LHCN-M2 (cell line): ENCODE results near the gene ALG13. TPM values are rescaled to one million over a fixed set of nuclear protein-coding genes. Genes with fewer than 3 reads are reported as not detected.
A peak's percentile ranks its signal among the peaks of the same experiment; 100 is the strongest.
"Not testable (repeated sequence)": the region's sequence is repeated elsewhere in the genome, so short reads cannot be mapped to it uniquely, and the experiment has no call there.

Experiments used
- DNase-seq: peaks from one replicate; pipeline ENCODE4 v3.0.0-alpha.2; 2012; ENCODE audit warnings: low read depth
- polyA plus RNA-seq: library from polyadenylated mRNA; unstranded; fragments of >200 nt; gene quantifications from one replicate; pipeline ENCODE4 v1.2.1, GENCODE V29; 2012; ENCODE audit warnings: missing spikeins
- total RNA-seq: library from RNA; depleted of rRNA; stranded (reverse); fragments of >200 nt; gene quantifications from 2 replicates; pipeline ENCODE4 v1.2.3, GENCODE V29; 2014; rRNA removed

ALG13 gene
- 32.5 and 49.4 TPM in 2 replicates for total RNA-seq
- 19.4 TPM for polyA plus RNA-seq

DNA sequence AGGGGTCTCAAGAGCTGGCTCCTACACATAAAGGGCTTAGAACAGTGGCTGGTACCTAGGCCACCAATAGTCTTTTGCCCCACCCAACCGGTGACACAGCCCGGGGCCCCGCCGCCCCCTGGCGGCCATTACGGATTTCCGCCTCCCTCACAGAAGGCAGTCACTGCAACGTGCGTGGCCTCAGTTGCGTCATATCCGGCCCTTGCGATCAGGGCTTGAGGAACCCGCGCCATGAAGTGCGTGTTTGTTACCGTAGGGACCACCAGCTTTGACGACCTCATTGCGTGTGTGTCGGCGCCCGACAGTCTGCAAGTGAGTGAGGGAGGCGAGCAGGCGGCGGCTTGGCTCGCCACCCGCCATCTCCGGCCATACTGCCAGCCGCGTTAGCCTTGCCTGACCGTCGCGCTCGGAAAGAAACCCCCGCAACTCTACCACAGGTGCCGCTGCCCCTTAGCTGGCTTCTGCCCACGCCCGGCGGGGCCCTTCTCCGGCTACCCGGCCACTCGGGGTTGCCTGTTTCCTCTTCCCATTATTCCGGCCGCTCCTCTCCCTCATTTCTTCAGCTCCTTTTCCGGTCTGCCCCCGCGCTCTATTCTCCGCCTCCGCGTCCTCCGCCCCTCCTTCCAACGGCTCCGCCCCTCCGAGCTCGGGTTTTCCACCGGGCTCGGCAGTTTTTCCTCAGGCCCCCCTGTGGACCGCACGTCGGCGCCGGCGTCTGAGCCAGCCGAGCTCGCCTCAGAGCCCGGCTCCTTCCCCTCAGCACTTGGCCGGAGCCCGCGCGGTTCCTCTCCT, at the start of gene ALG13:
Gene ALG13, plus strand, starts transcription at position 183 of the 792 bp plus-strand sequence. Its CDS starts 49 bp downstream, at position 232.
- peak; percentile 84 for DNase-seq

DNA sequence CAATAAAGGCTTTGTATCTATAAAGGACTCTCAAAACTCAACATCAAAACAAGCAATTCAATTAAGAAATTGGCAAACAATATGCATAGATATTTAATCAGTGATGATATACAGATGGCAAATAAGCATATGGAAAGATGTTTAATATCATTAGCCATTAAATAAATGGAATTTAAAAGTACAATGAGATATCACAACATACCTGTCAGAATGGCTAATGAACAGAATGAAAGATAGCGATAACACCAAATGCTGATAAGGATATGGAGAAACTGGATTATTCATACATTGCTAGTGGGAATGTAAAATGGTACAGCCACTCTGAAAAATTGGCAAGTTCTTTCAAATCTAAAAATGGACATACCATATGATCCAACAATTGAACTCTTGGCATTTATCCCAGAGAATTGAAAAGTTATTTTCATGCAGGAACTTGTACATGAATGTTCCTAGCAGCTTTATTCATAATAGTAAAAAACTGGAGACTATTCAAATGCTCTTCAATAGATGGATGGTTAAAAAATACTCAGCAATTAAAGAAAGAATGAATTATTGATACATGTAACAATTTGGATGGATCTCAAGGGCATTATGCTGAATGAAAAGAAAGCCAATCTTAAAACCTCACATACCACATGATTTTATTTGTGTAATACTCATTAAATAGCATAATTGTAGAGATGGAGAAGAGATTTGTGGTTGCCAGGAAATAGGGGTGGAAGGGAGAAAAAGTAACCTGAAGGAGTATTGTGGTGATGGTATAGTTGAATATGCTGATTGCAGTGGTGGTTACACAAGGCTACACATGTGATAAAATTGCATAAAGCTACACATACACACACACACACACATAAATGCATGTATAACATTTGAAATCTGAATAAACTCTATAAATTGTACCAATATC, 45.9 kb upstream of the ALG13 start:
- DNase-seq = no peak

GRCh38 chrX:111641969-111642368, 39.0 kb upstream of the ALG13 start:
- no peak for DNase-seq

DNA sequence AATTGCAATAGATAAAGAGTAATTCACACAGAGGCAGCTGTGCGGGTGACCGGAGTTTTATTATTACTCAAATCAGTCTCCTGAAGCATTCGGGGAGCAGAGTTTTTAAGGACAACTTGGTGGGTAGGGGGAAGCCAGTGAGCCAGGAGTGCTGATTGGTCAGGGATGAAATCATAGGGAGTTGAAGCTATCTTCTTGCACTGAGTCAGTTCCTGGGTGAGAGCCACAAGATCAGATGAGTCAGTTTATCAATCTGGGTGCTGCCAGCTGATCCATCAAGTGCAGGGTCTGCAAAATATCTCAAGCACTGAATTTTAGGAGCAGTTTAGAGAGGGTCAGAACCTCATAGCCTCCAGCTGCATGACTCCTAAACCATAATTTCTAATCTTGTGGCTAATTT, 35.8 kb upstream of the ALG13 start:
- not testable (repeated sequence) for DNase-seq

GRCh38 chrX:111645607-111646006, 35.4 kb upstream of the ALG13 start:
- DNase-seq = no peak

DNA sequence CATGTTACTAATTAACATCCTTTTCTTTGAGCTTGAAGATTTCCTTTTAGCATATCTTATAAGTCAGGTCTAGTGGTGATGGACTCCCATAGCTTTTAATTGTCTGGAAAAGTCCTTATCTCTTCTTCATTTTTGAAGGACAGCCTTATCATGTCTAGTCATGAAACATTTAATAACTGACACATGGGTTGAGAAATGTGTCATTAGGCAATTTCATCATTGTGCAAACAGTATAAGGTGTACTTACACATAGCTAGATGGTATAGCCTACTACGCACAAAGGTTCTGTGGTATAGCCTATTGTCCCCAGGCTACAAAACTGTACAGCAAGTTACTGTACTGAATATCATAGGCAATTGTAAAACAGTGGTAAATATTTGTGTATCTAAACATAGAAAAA, 34.5 kb upstream of the ALG13 start:
- no peak for DNase-seq

DNA sequence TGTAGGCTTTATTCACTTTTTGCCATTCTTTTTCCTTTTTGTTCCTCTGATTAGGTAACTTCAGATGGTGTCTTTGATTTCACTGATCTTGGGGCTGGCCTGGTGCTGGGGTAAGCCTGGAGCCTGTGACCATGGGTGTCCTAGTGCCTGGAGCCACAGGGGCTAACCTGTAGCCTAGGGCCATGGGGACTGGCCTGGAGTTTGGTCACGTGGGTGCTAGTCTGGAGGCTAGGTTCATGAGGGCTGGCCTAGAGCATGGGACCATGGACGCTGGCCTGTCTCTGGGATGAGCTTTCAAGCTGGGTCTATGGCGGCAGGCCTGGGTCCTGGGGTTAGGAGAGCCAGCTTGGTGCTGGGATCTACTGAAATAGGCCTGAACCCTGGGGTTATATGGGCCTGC, 32.2 kb upstream of the ALG13 start:
- DNase-seq = no peak

DNA sequence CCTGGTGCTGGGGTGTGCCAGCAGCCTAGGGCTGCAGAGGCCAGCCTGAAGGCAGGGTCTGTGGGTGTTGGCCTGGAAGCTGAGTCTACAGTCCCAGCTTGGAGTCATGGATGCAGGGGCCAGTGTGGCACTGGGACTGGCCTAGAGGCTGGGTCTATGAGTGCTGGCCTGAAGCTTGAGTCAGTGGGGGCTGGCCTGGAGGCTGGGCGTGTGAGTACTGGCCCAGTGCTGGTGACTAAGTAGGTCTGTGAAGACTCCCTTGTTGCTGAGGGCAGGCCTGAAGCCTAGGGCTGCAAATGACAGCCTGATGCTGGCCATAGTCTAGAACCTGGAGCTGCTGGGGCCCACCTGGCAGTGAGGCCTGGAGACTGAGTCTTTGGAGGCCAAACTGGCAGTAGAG, 31.3 kb upstream of the ALG13 start:
- DNase-seq = no peak

DNA sequence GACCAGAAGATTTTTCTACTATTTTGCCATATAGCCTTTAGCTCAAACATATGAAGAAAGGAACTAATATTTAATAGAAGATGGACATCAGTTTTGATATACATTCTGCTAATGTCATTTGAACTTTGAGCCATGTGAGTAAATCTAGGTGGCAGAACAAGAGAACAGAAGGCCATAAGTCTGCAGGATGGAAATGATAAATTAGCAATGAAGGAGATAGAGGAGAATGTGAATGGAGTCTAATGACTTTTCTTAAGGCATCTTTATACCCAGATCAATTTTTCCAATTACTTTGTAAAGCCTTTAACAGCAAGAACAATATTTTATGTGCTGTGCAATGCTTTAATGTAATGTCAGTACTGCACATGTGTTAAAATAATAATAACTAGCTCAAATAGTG, 30.1 kb upstream of the ALG13 start:
- DNase-seq = no peak

GRCh38 chrX:111652719-111653118, 28.3 kb upstream of the ALG13 start:
- no peak for DNase-seq

DNA sequence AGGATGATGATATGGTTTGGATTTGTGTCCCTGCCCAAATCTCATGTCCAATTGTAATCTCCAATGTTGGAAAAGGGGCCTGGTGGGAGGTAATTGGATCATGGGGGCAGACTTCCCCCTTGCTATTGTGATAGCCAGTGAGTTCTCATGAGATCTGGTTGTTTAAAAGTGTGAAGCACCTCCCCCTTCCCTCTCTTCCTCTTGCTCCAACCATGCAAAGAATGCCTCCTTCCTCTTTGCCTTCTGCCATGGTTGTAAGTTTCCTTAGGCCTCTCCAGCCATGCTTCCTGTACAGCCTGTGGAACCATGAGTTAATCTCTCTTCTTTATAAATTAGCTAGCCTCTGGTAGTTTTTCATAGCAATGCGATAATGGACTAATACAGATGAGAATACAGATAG, 19.7 kb upstream of the ALG13 start:
- no peak for DNase-seq

DNA sequence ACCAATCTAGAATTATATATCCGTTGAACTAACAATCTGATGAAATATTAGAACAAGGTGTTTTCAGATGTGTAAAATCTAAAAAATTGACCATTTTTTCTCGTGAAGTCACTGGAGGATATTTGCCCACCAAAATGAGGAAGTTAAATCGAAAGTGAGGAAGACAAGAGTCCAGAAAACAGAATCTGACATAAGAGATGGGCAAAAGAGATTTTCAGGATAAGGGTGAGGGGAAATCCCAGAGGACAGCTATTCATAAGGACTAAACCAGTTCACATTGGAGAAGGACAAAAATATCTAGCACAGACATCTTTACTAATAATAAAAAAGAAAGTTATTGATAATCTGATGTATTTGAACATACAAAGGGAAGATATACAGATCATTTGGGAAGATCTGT, 18.7 kb upstream of the ALG13 start:
- DNase-seq = no peak

GRCh38 chrX:111671668-111672067, 9.3 kb upstream of the ALG13 start:
- DNase-seq = no peak

- no peak for DNase-seq
These were observed 6.3 kb downstream of the ALG13 start for GRCh38 chrX:111687305-111687704.

DNA sequence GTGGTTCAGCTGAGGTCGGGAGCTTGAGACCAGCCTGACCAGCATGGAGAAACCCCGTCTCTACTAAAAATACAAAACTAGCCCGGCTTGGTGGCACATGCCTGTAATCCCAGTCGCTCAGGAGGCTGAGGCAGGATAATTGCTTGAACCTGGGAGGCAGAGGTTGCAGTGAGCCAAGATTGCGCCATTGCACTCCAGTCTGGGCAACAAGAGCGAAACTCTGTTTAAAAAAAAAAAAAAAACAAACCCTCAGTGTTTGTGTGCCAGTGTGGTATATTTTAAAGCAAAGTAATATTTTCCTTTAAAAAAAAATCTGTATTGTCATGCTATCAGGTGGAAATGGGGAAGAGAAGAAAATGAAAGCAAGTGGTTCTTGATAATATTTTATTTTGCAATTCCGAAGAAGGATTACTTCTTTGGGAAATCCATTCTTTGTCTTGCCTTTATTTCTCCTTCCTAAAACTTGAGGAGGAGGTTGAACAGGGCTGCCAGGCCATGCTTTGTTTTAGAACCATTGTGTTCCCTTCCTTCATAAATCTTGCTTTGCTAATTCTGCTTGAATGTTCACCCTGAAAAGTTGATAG, 14.4 kb downstream of the ALG13 start:
- DNase-seq = no peak

- DNase-seq = no peak
These were observed 38.6 kb downstream of the ALG13 start for GRCh38 chrX:111719426-111720210.

- DNase-seq = peak; percentile 11
These were observed 47.1 kb downstream of the ALG13 start for GRCh38 chrX:111728096-111728495.

DNA sequence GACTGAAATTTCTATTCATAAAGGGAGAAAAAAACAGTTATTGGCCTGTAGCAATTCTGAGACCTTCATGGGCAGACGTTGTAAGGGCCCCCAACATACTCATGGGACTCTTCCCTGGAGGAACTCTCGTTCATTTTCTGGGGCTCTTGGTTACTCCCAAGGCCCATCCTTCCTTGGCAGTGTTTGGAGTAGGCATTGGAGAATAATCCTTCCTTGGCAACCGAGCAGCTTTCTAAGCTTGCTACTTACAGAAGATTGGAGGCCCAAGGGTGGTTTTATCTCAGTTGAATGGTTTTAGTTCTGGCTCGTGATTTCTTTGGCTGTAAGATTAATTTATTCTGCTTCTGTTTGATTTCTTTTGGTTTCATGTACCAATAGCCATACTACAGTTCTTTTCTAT, 50.4 kb downstream of the ALG13 start:
- DNase-seq = no peak

- no peak for DNase-seq
These were observed 55.6 kb downstream of the ALG13 start for GRCh38 chrX:111736571-111736970.

DNA sequence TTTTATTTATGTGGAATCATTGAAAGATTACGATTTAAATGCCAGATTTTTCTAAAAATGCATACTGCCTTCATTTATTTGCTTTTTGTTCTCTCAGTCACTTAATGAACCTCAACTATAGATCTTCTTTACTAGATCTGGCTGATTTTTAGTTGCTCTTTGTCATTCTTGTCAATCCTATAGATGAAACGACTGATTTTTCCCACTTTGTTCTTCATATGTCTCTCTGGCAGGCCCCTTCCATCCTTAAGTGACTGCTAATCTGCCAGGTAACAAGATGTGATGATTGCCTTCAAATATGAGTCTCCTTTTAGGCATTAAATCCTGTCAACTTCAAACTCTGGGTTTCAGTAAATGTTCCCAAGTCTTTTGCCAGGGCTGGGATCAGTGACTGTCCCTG, 61.0 kb downstream of the ALG13 start:
- DNase-seq = no peak

DNA sequence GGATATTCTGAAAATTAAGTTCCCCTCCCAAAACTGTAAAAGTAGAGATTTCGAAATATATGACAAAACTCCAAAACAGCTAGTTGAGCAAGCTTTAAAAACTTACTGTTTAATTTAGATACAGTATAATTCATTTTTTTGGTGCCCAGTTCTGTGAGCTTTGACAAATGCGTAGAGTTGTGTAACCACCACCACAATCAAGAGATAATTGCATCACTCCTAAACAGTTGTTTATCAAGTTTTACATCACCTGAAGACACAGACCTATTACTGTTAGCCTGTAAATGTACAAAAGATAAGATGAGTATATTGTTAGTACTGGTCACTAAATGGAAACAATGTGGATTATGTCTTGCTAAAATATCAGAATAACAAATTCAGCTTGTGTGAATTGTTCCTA, 62.3 kb downstream of the ALG13 start:
- no peak for DNase-seq
